ENCODE data around the gene FAM53B. TPM values are rescaled to one million over a fixed set of nuclear protein-coding genes. Genes with fewer than 3 reads are reported as not detected.
"Not testable (repeated sequence)": the region's sequence is repeated elsewhere in the genome, so short reads cannot be mapped to it uniquely, and the experiment has no call there.

Gene FAM53B
- total RNA-seq, 4 donors from 2014 or later, result 41.0 to 110 (median 50.0) TPM

- peak overlapping the region; percentile 59 to 94 (median 88) for H3K27ac ChIP-seq
- 88 to 90% methylated on average over 3 of the region's 3 CpGs for WGBS, 2 donors (ENCODE audit: low coverage in 1 of 2)
- H3K4me1 ChIP-seq, result peaks cover 11 to 44% (median 28%) of the 10 kb centered on the region in 4 donors
- in situ Hi-C loops (cut with MboI; ENCODE audit: low pct_ligation_motif_present in 1 of 4, low pct_unique_long_range_greater_than_20kb in 1 of 4, low sequenced_read_pairs in 3 of 4), result loop anchor here (5.0 to 25.0 kb wide), 3 partner anchors 111 to 213 kb away; no protein-coding TSS in a partner anchor
- no peak for DNase-seq
- no peaks in the 10 kb centered on the region for H3K9me3 ChIP-seq
- no peaks in the 10 kb centered on the region for H3K27me3 ChIP-seq
- H3K4me3 ChIP-seq, result no peak overlapping the region
- H3K36me3 ChIP-seq, result no peaks in the 10 kb centered on the region
- intact Hi-C loops (cut with DNase I; ENCODE audit: low total_unique reads), result no loop called here
- TF ChIP-seq CTCF (IDR thresholded peaks at IDR 0.05), result no peak
- no peak for TF ChIP-seq POLR2A (IDR thresholded peaks at IDR 0.05)
- TF ChIP-seq POLR2AphosphoS5 (IDR thresholded peaks at IDR 0.05), result no peak
- TF ChIP-seq EP300 (IDR thresholded peaks at IDR 0.05; ENCODE audit: low read depth), result no peak
These were observed 4.0 kb upstream of the FAM53B start for GRCh38 chr10:124748166-124748565.

- H3K9me3 ChIP-seq, result no peaks in the 10 kb centered on the region
- DNase-seq, result no peak
- WGBS, 2 donors (ENCODE audit: low coverage in 1 of 2), result 57 to 81% methylated on average over 1 of the region's 1 CpG
- H3K4me1 ChIP-seq, result peaks cover 11 to 44% (median 28%) of the 10 kb centered on the region in 4 donors
- no peaks in the 10 kb centered on the region for H3K36me3 ChIP-seq
- intact Hi-C loops (cut with DNase I; ENCODE audit: low total_unique reads) (no loop called here), in situ Hi-C loops (cut with MboI; ENCODE audit: low pct_ligation_motif_present in 1 of 4, low pct_unique_long_range_greater_than_20kb in 1 of 4, low sequenced_read_pairs in 3 of 4) (loop anchor here (5.0 to 25.0 kb wide), 3 partner anchors 110 to 213 kb away; no protein-coding TSS in a partner anchor)
- TF ChIP-seq CTCF (IDR thresholded peaks at IDR 0.05) (no peak), EP300 (IDR thresholded peaks at IDR 0.05; ENCODE audit: low read depth) (no peak), POLR2AphosphoS5 (IDR thresholded peaks at IDR 0.05) (no peak), POLR2A (IDR thresholded peaks at IDR 0.05) (no peak)
- no peak overlapping the region for H3K4me3 ChIP-seq
- peak overlapping the region; percentile 59 to 94 (median 88) for H3K27ac ChIP-seq
- H3K27me3 ChIP-seq, result no peaks in the 10 kb centered on the region
These were observed 3.6 kb upstream of the FAM53B start for GRCh38 chr10:124747745-124748144.

DNA sequence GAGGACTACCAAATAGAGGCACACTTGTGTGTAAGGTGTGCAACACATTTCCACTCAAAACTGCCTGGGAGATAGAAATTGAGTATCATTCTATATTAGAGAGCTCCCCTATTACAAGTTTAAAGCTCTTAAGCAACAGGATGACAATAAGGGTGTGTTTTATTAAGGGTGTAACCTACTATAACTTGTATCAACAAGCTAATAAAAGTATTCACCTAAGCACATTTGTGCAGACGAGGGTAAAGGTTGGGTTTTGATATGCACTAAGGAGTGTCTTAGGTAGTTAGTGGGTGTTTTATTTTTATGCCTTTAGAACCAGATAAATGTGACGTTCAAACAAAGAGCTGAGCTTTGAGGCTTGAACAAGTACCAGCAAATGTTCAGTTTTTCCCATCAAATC lies 2.8 kb upstream of the FAM53B start:
- Histone ChIP-seq H3K27me3 (no peaks in the 10 kb centered on the region), H3K4me3 (no peak overlapping the region), H3K9me3 (no peaks in the 10 kb centered on the region), H3K36me3 (no peaks in the 10 kb centered on the region), H3K27ac (peak overlapping the region; percentile 87 to 94 (median 89)), H3K4me1 (peaks cover 13 to 51% (median 35%) of the 10 kb centered on the region in 4 donors)
- intact Hi-C loops (cut with DNase I; ENCODE audit: low total_unique reads) (no loop called here), in situ Hi-C loops (cut with MboI; ENCODE audit: low pct_ligation_motif_present in 1 of 4, low pct_unique_long_range_greater_than_20kb in 1 of 4, low sequenced_read_pairs in 3 of 4) (loop anchor here (5.0 to 25.0 kb wide), 3 partner anchors 110 to 212 kb away; no protein-coding TSS in a partner anchor)
- no peak for DNase-seq
- no peak for TF ChIP-seq POLR2A (IDR thresholded peaks at IDR 0.05)
- no peak for TF ChIP-seq CTCF (IDR thresholded peaks at IDR 0.05)
- TF ChIP-seq EP300 (IDR thresholded peaks at IDR 0.05; ENCODE audit: low read depth), result peak; percentile 44
- TF ChIP-seq POLR2AphosphoS5 (IDR thresholded peaks at IDR 0.05), result peak in 2 of 3 donors; percentile 51 to 57
- 33 to 47% methylated on average over 2 of the region's 2 CpGs for WGBS, 2 donors (ENCODE audit: low coverage in 1 of 2)

DNA sequence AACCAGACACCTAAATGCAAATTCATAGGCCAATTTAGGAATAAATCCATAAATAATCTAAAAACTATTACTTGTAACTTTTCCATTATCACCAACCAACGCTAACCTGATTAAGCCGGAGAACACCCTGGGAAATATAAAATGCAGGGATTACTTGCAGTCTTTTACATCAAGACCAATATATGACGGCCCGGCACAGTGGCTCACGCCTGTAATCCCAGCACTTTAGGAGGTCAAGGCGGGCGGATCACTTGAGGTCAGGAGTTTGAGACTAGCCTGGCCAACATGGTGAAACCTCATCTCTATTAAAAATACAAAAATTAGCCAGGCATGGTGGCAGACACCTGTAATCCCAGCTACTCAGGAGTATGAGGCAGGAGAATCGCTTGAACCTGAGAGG lies 2.3 kb upstream of the FAM53B start:
- DNase-seq; intact Hi-C loops (cut with DNase I; ENCODE audit: low total_unique reads); H3K27me3 ChIP-seq; H3K36me3 ChIP-seq; H3K4me3 ChIP-seq; H3K9me3 ChIP-seq: not testable (repeated sequence)
- WGBS, 2 donors (ENCODE audit: low coverage in 1 of 2), result 67 to 76% methylated on average over 3 to 8 of the region's 8 CpGs
- in situ Hi-C loops (cut with MboI; ENCODE audit: low pct_ligation_motif_present in 1 of 4, low pct_unique_long_range_greater_than_20kb in 1 of 4, low sequenced_read_pairs in 3 of 4), result loop anchor here (5.0 to 25.0 kb wide), 3 partner anchors 109 to 212 kb away; no protein-coding TSS in a partner anchor
- Histone ChIP-seq H3K27ac (peak overlapping the region; percentile 87 to 94 (median 89)), H3K4me1 (peaks cover 18 to 56% (median 40%) of the 10 kb centered on the region in 4 donors)

DNA sequence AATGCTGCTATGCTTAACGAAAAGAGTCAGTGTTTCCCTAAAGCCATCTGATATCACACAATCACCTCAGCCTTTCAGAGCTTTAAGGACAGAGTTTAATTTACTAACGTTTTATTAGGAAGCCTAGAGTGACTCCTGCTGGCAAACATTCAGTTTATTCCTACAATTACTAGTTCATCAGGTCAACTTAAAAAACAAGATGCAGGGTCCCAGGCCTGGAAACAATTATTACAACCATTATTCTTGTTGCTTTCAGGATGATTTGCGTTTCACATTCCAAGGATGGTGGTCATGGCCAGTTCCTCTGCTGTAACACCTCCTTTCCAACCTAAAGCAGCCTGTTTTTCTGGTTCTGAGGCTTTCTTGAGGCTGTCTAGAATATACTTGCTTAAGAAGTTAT lies 1.5 kb upstream of the FAM53B start:
- intact Hi-C loops (cut with DNase I; ENCODE audit: low total_unique reads), result no loop called here

More for the DNA sequence above, 1.5 kb upstream of the FAM53B start:
- no peaks in the 10 kb centered on the region for H3K36me3 ChIP-seq
- TF ChIP-seq EP300 (IDR thresholded peaks at IDR 0.05; ENCODE audit: low read depth) (no peak), POLR2AphosphoS5 (IDR thresholded peaks at IDR 0.05) (no peak), CTCF (IDR thresholded peaks at IDR 0.05) (peak; percentile 23 to 51 (median 29))
- no peaks in the 10 kb centered on the region for H3K27me3 ChIP-seq
- H3K4me3 ChIP-seq, result no peak overlapping the region
- H3K27ac ChIP-seq, result peak overlapping the region; percentile 87 to 94 (median 89)
- WGBS, 2 donors (ENCODE audit: low coverage in 1 of 2), result 29 to 35% methylated on average over 3 of the region's 3 CpGs
- H3K4me1 ChIP-seq, result peaks cover 23 to 64% (median 48%) of the 10 kb centered on the region in 4 donors
- no peak for DNase-seq
- no peaks in the 10 kb centered on the region for H3K9me3 ChIP-seq
- in situ Hi-C loops (cut with MboI; ENCODE audit: low pct_ligation_motif_present in 1 of 4, low pct_unique_long_range_greater_than_20kb in 1 of 4, low sequenced_read_pairs in 3 of 4), result loop anchor here (5.0 to 25.0 kb wide), 3 partner anchors 108 to 211 kb away; no protein-coding TSS in a partner anchor
